ENCODE results near the gene IL1RL2.

- TF ChIP-seq POLR2AphosphoS5 (IDR thresholded peaks at IDR 0.05; ENCODE audit: borderline replicate concordance, low read depth, low read length) (no peak), EZH2 (IDR thresholded peaks at IDR 0.05) (no peak)
Observed at GRCh38 chr2:102237176-102237575, 50.4 kb downstream of the IL1RL2 start.
